Measurements from ENCODE around the gene HEG1.
A peak's percentile ranks its signal among the peaks of the same experiment; 100 is the strongest.

The HEG1 gene

DNA sequence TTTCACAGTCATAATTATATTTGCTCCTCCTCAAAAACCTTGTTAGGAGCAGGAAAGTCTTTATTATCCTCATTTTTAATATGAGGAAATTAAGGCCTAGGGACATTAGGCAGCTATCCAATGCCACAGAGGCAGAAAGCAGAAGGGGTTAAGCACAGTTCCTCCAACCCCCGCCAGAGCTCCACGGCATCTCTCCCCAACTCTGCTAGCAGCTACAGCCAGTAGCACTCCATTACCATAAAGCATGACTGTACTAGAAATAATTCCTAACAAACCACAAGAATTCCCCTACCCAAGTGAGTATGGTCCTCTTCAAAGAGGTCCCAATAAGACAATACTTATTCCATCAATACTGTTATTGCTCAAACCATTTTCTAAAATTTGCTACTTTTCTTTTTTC is 9.8 kb downstream of the HEG1 start:
- no peak for DNase-seq

DNA sequence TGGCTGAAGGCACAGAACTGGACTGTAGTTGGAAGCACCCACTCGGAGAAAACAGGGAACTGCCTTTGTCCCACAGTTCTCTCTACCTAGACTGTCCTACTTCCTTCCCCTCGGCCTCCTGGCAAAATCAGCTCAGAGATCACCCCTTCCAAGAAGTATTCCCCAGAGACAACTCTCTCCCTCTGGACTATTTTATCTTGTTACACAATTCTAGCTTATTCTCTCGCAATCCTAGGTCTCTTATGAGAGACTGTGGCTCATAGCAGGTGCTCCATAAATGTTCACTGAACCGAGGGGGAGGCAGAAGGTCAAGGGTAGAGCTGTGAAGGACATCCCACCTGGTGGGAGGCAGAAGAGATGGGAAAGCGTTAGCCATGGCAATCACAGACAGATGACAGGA is 10.6 kb downstream of the HEG1 start:
- DNase-seq: no peak

DNA sequence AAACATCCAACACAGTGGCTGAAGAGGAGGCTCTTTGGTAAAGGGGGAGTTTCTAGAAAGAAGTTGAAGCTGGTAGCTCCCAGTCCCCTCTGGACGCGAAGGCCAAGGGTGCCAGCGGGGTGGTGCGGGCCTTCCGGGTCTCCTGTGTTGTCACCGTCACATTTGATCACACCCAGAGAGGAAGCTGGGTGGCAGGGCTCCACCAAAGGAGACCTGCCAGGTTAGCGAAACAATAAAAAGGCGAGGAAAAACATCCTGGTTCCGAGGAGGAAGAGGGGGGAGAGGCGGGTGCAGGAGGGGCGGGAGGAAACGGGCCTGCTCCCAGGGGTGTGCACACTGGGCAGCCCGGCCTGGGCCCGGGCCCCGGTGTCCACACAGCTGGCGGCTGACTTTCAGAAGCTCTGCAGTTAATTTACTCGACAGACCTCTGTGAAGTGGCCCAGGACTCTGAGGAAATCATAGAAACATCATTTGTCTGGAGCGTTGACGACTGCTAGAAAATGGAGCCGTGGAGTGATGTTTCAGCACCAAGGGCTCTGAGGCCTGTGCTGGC is 12.1 kb downstream of the HEG1 start:
- no peak for DNase-seq

DNA sequence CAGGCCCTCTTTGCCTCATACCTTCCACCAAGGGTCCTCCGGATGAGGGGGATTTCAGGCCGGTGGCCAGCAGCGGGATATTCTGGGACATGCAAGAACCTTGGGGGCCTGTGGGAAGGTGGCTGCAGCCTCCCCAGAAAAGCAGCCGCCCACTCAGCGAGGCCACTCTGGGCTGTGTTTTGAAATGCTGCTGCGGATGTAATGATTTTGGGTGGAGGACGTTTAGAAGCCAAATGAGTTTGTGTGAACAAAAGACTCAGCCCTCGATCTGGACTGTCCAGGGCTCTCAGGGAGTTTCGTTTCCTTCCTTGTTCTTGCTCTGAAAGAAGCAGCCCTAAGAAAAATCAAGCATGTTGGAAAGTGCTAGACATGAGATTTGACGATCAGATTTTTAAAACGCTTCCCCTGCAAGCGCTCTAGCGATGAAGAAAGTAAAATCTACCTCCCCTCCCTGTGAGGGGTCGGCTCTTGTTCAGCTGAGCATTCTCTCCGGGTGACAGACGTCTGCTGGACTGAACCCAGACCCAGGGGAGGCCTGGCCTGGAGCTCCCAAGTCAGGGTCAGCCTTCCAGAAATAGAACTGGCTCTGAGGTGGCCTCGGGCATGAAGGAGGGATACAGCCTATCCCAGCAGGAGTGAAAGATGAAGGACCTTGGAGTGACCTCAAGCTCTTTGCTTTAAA is 12.9 kb downstream of the HEG1 start:
- no peak for DNase-seq

DNA sequence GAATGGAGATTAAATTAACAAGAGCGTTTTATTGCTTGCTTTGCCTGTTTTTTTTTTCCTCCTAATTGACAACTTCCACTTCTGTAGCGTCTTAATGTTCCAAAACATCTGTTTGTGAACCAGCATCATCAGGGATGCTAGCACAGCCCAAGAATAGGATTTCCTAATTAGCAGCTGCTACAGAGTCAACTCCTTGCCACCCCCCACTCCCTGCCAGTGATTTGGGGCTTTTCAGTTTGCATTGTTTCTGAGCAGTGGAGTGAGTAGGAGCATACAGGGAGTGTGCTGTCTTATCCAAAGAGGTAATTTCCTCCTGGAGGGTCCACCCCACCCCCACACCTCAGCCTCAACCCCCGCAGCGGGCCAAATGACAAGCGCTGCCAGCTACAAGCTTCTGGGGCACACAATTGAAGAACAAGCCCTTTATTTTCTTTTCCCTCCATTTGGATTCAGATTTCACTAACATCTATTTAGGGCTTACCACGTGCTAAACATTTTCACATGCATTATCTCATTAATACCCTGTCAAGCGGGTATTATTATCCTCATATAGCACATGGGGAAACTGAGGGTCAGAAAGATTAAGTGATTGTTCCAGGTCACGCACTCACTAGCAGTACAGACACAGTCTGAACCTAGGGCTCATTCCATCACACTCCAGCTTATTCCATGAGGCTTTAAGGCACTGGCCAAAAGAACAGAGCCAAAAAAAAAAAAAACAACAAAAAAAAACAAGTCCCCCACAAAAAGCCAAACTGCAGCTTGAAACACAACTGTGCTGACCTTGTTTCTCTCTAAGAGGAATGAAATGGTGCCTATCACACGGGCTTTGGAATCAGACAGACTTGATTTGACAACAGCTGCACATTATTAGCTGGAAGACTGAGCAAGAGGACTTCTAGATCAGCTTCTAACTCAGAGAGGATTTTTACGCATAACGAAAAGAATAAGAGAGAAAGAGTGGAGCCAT is 16.4 kb downstream of the HEG1 start:
- peak; percentile 45 for DNase-seq

DNA sequence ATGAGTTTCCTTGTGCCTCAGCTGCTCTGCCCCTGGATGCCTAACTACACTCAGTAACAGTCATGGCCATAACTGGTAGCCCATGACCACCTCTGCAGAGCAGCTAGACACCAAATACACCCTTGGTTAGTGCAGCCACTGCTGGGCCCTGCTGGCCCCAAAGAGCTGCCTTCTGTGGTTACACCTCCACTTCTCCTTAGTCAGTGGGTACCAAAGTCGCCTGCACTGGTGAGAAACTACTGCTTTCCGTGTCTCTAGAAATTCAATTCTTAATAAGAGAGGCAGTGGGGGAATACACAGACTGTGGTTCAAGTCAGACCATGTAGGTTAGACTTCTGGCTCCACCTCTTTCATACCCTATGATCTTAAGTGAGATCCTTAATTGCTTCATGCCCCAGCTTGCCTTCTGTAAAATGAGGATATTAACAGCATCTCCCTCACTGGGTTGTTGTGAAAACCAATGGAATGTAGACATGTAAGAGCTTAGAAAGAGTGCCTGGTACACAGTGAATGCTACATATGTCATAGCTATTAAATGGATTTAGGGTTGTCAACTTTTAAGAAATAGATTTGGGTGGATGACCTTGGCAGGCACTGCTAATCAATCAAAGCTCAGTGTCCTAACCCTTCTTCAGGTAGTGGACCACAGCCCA is 18.2 kb downstream of the HEG1 start:
- no peak for DNase-seq

DNA sequence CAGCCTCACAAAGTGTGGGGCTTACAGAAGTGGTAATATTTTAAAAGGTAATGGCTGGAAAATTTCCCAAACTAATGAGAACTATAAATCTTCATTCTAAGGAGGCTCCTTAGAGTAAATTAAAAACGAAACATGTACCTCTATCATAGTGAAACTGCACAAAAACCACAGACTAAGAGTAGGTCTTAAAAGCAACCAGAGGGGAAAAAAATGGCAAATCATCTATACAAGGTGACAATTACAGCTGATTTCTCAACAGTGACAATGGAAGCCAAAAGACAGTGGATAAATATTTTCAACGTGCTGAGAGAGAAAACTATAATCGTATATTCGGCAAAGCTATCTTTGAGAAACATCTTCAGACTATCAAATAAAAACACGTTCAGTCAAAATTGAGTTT is 20.6 kb downstream of the HEG1 start:
- DNase-seq: no peak

DNA sequence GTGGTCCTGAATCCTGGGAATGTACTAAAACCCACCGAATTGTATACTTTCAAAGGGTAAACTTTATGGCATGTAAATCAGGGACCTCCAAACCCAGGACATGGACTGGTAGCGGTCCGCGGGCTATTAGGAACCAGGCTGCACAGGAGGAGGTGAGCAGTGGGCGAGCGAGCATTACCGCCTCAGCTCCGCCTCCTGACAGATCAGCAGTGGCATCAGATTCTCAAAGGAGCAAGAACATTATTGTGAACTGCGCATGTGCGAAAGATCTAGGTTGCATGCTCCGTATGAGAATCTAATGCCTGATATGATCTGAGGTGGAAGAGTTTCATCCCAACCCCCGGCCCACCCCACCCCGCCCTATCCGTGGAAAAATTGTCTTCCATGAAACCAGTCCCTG is 22.2 kb downstream of the HEG1 start:
- DNase-seq: no peak

DNA sequence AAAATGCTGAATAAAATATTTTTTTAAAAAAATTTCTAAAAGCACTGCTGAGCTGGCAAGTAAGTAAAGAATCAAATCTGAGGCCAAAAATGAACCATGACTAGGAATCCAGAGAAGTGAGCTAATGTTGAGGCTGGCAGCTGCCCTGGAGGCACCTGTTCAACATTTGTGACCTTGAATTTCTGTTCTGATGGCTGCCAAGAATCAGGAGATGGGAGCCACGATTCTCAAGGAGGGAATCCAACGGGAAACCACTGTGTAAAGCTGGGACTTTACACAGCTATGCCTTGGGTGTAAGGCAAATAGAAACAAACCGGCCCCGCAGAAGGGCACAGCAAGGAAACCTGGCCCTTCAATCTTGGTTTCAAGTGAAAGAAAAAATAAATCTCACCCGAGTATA is 22.7 kb downstream of the HEG1 start:
- DNase-seq: no peak

DNA sequence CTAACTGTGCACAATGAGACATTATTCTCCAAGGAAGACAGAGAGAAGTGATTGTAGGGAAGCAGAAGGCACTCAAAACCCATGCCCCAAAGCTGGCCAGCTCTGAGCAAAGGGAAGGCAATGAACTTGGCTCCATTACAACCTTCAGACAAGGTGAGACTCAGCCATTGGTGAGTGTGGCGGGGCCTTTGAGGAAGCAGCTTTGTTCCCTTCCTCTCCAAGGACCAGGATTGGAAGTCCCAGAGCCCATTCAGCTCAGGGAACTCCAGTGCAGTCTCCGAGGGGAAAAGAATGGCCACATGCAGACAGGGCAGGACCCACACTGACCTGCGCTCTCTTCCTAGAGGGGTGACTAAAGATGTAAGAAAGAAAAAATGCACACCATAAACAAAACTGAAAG is 23.1 kb downstream of the HEG1 start:
- DNase-seq: no peak

DNA sequence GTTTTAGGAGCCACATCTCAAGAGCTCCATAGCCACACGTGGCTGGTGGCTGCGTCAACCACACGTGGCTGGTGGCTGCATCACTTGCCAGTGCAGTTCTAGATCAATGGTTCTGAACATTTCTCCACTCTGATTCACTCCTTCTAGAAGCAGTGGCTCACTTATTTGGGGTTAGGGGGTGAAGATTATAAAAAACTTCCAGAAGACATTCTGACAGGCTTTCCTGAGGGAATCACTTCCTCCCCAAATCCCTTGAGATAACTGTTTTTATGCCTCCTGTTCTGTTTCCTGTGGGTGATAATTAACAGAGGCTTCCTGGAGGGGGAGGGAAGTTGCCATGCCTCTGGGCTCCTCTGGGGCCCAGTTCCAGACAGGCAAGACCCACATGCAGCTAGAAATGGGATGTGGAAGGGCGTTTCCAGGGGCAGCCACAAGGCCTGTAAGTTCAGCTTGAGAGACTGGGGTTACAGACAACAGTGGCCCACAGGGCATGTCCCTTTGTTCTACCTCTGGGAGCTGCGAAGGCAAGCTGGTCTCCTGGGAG is 23.6 kb downstream of the HEG1 start:
- no peak for DNase-seq

DNA sequence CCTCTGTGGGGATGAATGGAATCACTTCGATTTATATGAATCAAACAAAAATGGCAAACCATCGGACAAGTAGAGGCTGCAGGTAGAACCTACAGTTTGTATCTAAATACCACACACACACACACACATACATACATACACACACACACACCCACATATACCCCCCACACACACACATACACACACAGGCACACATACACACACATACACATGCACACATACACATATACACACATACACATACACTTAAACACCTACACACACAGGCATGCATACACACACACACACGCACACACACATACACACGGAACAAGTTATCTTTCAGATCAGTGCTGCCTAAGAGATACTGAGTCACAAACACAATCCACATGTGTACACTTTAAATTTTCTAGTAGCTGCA is 24.3 kb downstream of the HEG1 start:
- DNase-seq: no peak

DNA sequence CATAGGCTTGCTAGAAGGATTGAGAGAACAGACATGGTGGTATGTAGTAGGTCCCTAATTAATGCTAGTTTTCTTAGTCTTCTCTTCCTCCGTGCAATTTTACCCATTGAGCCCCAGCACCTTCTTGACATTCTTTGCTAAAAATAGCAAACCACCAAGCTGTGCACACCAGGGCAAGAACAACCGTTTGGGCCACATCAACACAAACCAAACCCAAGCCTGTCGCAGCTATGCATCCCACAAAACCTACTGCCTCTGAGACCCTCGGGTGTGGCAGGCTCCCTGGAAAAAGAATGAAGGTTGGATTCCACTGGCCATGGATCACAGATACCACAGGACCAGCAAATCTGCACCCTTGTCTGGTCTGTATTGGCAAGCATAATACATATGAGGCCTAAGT is 27.1 kb downstream of the HEG1 start:
- no peak for DNase-seq

DNA sequence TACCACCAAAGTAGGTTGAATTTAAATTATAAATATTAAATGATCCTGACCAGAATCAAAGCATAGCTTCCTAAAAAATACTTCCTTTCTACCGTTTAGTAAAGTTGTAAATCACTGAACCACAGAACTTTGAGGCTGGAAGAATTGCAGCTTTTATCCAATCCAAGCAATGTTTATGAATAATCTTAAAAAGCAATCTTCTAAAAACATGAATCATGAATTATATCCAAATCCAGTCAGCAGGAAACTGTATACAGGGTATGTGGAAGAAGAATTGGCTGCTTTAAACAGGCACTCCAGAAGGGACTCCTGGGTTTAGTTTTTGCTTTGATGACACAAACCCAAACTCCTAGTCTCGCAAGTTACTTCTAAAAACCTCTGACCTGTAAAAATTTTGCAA is 30.2 kb downstream of the HEG1 start:
- DNase-seq: no peak

DNA sequence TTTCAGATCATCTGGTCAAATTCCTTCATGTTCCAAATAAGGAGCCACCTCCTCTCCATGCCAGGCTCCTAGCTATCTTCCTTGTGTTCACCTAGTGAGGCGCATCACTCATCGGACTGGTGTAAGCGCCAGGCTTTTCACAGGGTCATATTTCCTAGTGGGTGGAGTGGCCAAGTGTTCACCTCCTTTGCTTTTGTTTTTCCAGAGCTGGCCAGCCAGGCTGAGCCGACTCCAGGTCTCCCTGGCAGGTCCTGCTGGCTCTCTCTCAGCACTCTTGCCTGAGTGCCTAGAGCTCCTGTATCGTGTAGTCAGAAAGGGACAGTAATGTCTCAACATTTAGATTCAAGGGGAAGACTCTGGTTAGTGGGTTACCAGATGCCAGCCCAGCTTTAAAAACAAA is 31.0 kb downstream of the HEG1 start:
- DNase-seq: no peak

DNA sequence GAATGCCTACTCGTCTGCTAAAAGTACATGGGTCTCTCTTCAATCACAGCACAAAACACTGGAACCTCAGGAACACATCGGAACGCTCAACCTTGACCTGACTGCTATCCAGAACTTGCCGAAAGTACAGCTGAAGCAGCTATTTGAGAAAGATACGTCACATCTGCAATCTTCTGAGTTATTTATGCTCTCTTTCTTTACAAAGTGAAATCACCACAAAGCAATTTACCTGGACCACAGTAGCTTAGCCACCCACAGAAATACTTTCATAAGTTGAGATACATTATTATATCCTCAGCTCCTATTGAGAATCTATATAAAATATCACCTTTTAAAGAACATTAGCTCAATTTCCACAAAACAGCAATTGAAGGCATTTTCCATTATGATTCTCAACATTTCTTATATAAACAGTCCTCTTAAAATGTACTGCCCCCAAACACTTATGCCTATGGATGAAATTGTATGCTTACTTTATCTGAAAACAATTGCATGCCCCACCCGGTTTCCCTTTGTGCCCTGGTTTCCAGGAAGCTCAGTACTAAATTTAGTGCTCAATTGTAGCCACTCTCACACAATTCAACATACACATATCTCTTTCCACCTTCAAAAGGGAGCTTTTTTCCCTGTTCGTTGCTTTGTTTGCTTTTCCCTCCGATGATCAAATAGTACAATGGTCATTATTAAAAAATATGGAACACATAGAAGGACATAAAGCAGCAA is 31.8 kb downstream of the HEG1 start:
- DNase-seq: no peak

DNA sequence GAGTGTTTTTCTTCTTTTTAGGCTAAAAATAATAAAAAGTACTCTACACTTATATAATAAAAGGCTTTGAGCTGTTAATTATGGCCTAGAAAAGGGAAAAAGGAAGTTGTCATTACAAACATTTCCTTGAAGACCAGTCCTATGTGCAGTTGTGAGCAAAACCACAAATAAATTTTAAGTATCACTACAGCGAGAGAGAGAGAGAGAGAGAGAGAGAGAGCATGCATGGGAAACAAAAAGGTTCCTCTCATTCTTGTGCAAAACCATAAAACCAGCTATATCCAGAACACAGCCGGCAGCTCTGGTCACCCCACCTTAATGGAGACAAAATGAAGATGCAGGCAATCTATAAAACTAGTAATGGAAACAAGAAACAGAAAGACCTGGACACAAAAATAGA is 33.6 kb downstream of the HEG1 start:
- DNase-seq: no peak

DNA sequence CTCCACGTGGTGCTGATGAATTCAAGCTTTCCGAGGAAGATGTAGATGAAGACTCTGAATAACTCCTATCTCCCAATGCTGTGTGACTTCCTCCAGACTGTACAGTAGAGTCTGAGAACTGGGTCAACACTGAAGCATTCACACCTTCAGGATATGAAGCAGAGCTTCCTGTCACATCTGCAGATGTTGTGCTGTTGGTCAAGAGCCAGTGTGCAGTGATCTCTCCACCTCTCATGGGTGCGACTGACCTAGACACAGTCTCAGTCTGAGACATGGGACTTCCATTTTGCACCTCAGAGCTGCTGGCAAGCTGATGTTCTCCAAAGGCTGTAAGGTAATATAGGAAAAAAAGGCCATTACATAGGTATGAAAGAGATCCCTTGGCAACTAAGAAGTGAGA is 36.5 kb downstream of the HEG1 start:
- DNase-seq: no peak

DNA sequence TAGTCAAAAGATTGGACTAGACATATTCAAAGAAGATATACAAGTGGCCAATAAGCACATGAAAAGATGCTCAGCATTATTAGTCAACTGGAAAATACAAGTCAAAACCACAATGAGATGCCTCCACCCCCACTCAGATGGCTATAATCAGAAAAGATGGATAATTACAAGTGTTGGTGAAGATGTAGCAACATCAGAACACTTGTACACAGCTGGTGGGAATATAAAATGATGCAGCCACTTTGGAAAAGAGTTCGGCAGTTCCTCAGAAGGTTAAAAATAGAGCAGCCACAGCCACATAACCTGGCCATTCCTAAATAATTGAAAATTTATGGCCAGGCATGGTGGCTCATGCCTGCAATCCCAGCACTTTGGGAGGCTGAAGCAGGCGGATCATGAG is 38.4 kb downstream of the HEG1 start:
- DNase-seq: no peak

DNA sequence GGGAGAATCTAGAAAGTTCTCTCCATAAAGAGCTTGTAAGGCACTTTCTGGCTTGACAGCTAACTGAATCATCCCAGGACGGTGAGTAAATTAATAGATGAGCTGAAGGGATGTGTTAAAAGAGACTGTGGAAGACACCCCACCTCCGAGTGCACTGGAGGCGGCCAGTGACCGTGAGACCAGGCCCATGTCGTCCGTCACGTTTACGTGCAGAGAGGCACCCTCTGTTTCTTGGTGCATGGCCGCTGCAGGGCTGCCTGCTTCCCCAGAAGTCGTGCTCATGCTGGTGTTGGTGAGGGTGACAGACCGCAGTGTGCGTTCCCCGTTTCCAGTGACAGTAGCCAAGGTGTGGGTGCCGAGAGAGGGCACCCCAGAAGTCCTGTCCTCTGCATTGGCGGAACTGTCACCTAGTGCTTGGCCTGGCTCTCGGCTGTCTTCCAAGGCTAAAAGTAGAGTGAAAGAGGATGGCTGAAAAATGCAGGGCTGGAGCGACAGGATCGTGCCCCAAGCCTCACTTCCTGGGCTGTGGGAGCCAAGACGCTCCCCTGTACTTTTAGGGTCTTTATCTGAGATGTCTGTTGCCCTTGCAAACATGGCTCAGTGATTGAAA is 41.1 kb downstream of the HEG1 start:
- DNase-seq: no peak

DNA sequence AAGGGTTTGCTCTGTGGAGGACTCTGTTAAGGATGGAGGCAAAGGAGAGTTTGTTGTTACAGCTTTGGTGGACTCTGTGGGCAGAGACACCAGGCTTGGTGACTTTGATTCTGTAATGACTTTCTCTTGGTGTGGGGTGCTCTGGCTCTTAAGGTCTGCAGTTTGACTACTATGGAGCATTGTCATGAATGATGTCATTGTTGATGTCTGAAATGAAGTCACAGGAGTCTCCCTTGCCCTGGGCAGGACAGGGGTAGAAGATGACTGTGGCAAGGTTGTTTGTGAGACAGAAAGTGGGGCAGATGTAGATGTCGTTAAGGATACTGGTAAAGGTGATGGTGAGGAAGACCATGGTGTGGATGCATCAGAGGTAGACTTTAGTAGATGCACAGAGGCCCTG is 42.7 kb downstream of the HEG1 start:
- no peak for DNase-seq

DNA sequence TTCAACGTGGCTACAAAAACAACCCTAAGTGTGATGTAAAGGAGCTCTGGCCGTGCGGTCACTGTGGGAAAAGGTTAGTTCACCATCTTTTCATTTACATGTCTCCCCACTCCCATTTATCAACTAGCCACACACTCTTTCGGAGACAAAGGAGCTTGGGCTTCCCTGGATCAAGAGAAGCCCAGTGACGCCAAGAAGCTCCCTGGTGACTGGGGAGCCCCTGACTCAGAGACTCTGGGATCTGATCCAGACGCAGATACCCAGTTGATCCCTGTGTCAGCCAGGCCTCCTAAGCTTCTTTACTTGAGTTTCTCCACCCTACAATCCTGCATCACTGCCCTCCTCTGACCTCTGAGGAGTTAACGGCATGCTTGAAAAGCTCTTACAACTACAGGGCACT is 43.9 kb downstream of the HEG1 start:
- DNase-seq: no peak

All from NCI-H1105 treated with DMSO at 0.1 percent for 48 hours (cell line).